ENCODE measurements around the gene CENPA. TPM values are rescaled to one million over a fixed set of nuclear protein-coding genes. Genes with fewer than 3 reads are reported as not detected.
"Not testable (repeated sequence)": the region's sequence is repeated elsewhere in the genome, so short reads cannot be mapped to it uniquely, and the experiment has no call there.

CENPA gene
- total RNA-seq, 2 donors from 2014 or later: not detected

DNA sequence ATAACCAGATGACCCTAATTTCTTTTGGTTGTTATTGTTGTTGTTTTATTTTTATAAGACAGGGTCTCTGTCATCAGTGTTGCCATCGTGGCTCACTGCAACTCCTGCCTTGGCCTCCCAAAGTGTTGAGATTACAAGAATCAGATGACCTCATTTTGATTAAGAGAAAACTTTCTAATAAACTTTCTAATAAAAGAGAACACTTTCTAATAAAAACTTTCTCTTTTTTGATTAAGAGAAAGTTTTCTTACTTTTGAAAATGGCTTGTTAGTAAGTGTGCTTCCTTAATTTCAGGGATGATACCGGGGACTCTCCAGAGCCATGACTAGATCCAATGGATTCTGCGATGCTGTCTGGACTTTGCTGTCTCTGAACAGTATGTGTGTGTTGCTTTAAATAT is 7.7 kb downstream of the CENPA start:
- TF ChIP-seq POLR2A (IDR thresholded peaks at IDR 0.05): no peak
- TF ChIP-seq, protein P1, sequence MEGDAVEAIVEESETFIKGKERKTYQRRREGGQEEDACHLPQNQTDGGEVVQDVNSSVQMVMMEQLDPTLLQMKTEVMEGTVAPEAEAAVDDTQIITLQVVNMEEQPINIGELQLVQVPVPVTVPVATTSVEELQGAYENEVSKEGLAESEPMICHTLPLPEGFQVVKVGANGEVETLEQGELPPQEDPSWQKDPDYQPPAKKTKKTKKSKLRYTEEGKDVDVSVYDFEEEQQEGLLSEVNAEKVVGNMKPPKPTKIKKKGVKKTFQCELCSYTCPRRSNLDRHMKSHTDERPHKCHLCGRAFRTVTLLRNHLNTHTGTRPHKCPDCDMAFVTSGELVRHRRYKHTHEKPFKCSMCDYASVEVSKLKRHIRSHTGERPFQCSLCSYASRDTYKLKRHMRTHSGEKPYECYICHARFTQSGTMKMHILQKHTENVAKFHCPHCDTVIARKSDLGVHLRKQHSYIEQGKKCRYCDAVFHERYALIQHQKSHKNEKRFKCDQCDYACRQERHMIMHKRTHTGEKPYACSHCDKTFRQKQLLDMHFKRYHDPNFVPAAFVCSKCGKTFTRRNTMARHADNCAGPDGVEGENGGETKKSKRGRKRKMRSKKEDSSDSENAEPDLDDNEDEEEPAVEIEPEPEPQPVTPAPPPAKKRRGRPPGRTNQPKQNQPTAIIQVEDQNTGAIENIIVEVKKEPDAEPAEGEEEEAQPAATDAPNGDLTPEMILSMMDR (IDR thresholded peaks at IDR 0.05): no peak
- 93 to 94% methylated on average over 3 of the region's 3 CpGs for WGBS, 2 donors

GRCh38 chr2:26795135-26795534 is 9.3 kb downstream of the CENPA start:
- H3K36me3 ChIP-seq (replicated peaks in 1 of 2; ENCODE audit: insufficient read depth in 1 of 2, low read depth in 2 of 2); H3K4me1 ChIP-seq: not testable (repeated sequence)
- 87 to 95% methylated on average over 9 to 13 of the region's 17 CpGs for WGBS, 2 donors

More for the DNA sequence above, 7.7 kb downstream of the CENPA start:
- no peak for DNase-seq
- Histone ChIP-seq H3K9me3 (no peaks in the 10 kb centered on the region), H3K4me3 (no peak overlapping the region), H3K36me3 (replicated peaks in 1 of 2; ENCODE audit: insufficient read depth in 1 of 2, low read depth in 2 of 2) (no peaks in the 10 kb centered on the region), H3K27ac (no peak overlapping the region), H3K27me3 (no peaks in the 10 kb centered on the region), H3K4me1 (no peaks in the 10 kb centered on the region)
- no peak for ATAC-seq
- intact Hi-C loops (cut with DNase I): no loop called here

GRCh38 chr2:26801328-26801727 is 15.5 kb downstream of the CENPA start:
- H3K9me3 ChIP-seq: no peaks in the 10 kb centered on the region
- H3K4me3 ChIP-seq: no peak overlapping the region
- 68 to 79% methylated on average over 4 of the region's 4 CpGs for WGBS, 2 donors
- no peak for TF ChIP-seq POLR2A (IDR thresholded peaks at IDR 0.05)
- no peak overlapping the region for H3K27ac ChIP-seq
- DNase-seq: no peak
- no peaks in the 10 kb centered on the region for H3K4me1 ChIP-seq
- ATAC-seq: no peak
- H3K36me3 ChIP-seq (replicated peaks in 1 of 2; ENCODE audit: insufficient read depth in 1 of 2, low read depth in 2 of 2): no peaks in the 10 kb centered on the region
- intact Hi-C loops (cut with DNase I): no loop called here
- no peaks in the 10 kb centered on the region for H3K27me3 ChIP-seq

More at GRCh38 chr2:26795135-26795534, 9.3 kb downstream of the CENPA start:
- H3K9me3 ChIP-seq; H3K27me3 ChIP-seq; DNase-seq; H3K4me3 ChIP-seq; intact Hi-C loops (cut with DNase I); ATAC-seq; H3K27ac ChIP-seq: not testable (repeated sequence)

DNA sequence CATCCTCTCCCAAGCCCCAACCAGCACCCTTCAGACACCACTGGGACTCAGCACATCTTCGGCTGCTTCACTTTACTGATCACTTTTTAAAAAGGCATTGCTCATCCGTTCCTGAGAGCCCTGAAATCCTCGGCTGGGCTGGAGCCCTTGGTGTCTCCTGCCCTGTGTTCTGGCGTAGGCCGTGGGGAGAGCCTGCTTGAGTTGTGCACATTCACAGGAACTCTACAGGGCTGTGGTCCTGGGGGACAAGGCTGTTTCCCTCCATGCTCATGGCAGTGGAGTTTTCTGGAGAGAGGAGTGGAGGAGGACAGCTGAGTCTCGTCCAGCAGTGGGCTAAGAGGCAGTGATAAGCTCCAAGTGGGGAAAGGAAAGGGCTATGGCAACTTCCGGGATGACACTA is 15.9 kb downstream of the CENPA start:
- TF ChIP-seq, protein P1 (IDR thresholded peaks at IDR 0.05): no peak
- no peak for TF ChIP-seq POLR2A (IDR thresholded peaks at IDR 0.05)
- no peak for ATAC-seq
- no peaks in the 10 kb centered on the region for H3K4me1 ChIP-seq
- WGBS, 2 donors: 91 to 97% methylated on average over 7 of the region's 7 CpGs
- no peak for DNase-seq
- no peak overlapping the region for H3K27ac ChIP-seq
- H3K27me3 ChIP-seq: no peaks in the 10 kb centered on the region
- no peaks in the 10 kb centered on the region for H3K36me3 ChIP-seq (replicated peaks in 1 of 2; ENCODE audit: insufficient read depth in 1 of 2, low read depth in 2 of 2)
- no peaks in the 10 kb centered on the region for H3K9me3 ChIP-seq
- H3K4me3 ChIP-seq: no peak overlapping the region
- intact Hi-C loops (cut with DNase I): no loop called here

DNA sequence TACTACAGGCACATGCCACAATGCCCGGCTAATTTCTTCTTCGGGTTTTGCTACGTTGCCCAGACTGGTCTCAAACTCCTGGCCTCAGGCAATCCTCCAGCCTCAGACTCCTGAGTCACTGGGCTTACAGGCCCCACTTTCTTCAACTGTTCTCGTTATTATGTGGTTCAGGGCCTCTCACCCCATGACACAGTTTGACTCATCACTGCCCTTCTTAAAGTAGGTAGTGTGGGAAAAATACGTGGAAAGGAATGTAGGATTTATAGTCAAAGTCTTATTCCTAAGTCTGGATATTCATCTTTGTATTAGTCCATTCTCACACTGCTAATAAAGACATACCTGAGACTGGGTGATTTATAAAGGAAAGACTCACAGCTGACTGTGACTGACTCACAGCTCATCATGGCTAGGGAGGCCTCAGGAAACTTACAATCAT is 19.4 kb downstream of the CENPA start:
- WGBS, 2 donors: 66 to 88% methylated on average over 5 of the region's 5 CpGs
- DNase-seq (no peak), ATAC-seq (no peak)
- Histone ChIP-seq H3K9me3 (no peaks in the 10 kb centered on the region), H3K4me3 (no peak overlapping the region), H3K27ac (no peak overlapping the region), H3K4me1 (no peaks in the 10 kb centered on the region), H3K27me3 (no peaks in the 10 kb centered on the region), H3K36me3 (replicated peaks in 1 of 2; ENCODE audit: insufficient read depth in 1 of 2, low read depth in 2 of 2) (no peaks in the 10 kb centered on the region)
- TF ChIP-seq POLR2A (IDR thresholded peaks at IDR 0.05): no peak
- TF ChIP-seq, protein P1 (IDR thresholded peaks at IDR 0.05): no peak
- intact Hi-C loops (cut with DNase I): no loop called here

- TF ChIP-seq POLR2A (IDR thresholded peaks at IDR 0.05): no peak
- TF ChIP-seq, protein P1 (IDR thresholded peaks at IDR 0.05): no peak
- Histone ChIP-seq H3K4me3 (no peak overlapping the region), H3K27ac (no peak overlapping the region), H3K4me1 (no peaks in the 10 kb centered on the region), H3K36me3 (replicated peaks in 1 of 2; ENCODE audit: insufficient read depth in 1 of 2, low read depth in 2 of 2) (no peaks in the 10 kb centered on the region), H3K9me3 (no peaks in the 10 kb centered on the region), H3K27me3 (no peaks in the 10 kb centered on the region)
- 60 to 62% methylated on average over 2 of the region's 2 CpGs for WGBS, 2 donors
- ATAC-seq: no peak
- intact Hi-C loops (cut with DNase I): no loop called here
- no peak for DNase-seq
These were observed 22.1 kb downstream of the CENPA start for GRCh38 chr2:26807788-26808460.

All from body of pancreas (tissue), 4 donors.